ENCODE measurements around the gene PPP5C. TPM values are rescaled to one million over a fixed set of nuclear protein-coding genes. Genes with fewer than 3 reads are reported as not detected.

Gene PPP5C
- total RNA-seq, 2 experiments from 2014 or later, result 123 to 132 TPM

DNA sequence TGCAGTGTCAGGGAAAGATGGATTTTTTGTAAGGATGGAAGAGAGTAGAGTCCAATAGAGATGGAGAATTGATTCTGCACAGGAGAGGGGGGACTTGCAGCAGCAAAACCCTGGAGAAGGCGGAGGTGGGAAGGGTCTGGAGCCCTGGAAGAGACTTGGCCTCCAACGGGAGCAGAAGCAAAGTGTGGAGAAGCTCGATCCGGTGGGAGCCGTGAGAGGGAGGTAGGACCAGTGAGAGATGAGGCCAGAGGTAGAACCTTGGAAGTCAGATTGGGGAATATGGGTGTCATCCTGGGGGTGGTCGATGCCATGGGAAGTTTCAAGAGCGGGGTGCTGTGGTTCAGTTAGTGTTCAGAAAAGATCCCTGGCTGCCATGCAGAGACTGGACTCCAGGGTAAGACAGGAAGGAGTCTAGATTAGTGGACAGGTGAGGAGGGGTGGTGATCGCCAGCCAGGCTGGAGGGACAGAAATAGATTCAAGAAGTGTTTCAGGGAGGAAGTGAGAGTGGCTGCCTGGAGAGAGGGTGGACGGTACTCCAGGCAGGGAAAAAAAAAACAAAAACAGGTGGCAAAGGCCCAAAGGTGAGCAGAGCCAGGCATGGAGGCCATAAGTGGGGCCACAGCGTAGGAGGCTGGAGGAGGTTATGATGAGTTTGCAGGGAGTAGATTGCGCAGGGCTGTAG lies 2.6 kb downstream of the PPP5C start:
- Mint-ChIP-seq H3K4me3 (peak overlapping the region; percentile 94), H3K4me1 (peaks cover 38% of the 10 kb centered on the region), H3K27me3 (no peaks in the 10 kb centered on the region), H3K36me3 (peaks cover 41% of the 10 kb centered on the region), H3K27ac (peak overlapping the region; percentile 93), H3K9me3 (no peaks in the 10 kb centered on the region)
- no peak for DNase-seq

DNA sequence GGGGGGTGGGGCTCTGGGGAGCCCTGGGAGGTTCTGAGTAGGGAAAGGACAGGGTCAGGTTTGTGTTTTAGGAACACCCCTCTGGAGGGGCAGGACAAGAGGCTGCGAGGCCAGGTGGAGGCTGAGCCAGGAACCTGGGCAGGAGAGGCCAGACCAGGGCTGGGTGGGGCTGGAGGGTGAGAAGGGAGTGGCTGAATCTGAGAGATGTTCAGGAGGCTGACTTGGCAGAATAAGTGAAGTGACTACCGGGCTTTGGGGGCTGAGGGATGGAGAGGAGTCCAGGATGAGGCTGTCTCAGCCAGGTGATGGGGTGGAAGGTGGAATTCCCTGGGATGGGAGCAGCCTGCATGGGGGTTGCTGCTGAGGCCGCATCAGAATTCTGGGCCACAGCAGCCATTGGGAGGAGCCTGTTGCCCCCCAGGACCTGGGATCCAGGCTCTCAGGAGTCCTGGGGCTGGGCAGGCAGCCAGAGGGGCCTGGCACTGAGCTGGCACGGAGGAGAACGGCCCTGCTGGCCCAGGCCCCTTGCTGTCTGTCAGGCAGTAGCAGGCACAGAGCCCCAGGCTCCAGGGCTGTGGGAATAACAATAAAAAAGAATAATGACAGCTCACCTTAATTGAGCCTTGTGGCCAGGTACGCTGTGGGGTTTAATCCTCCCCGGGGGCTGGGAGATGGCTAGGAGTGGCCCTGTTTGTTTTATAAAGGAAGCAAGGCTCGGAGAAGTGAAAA lies 3.3 kb downstream of the PPP5C start:
- H3K9me3 Mint-ChIP-seq, result no peaks in the 10 kb centered on the region
- H3K27ac Mint-ChIP-seq, result peak overlapping the region; percentile 93
- peaks cover 42% of the 10 kb centered on the region for H3K4me1 Mint-ChIP-seq
- no peaks in the 10 kb centered on the region for H3K27me3 Mint-ChIP-seq
- H3K36me3 Mint-ChIP-seq, result peaks cover 45% of the 10 kb centered on the region
- no peak for DNase-seq
- peak overlapping the region; percentile 94 for H3K4me3 Mint-ChIP-seq

DNA sequence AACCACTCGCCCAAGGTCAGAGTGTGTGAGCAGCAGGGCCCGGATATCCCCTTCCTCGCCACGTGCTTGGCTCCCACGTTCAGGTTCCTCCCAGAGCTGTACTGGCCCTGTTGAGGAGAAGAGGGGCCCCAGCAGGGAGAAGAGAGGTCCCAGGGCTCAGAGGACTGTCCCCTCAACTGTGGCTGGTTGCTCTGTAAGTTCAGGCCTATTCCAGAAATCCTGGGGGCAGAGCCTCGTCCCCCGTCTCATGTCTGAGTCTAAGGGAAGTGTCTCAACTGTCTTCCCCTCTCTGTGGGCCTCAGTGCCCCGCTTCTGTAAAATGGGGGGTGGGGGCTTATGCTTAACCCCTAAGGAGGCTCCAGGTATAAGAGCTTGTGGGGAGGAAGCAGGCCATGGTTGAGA lies 3.9 kb downstream of the PPP5C start:
- peak overlapping the region; percentile 94 for H3K4me3 Mint-ChIP-seq
- H3K27me3 Mint-ChIP-seq, result no peaks in the 10 kb centered on the region
- H3K9me3 Mint-ChIP-seq, result no peaks in the 10 kb centered on the region
- peaks cover 47% of the 10 kb centered on the region for H3K4me1 Mint-ChIP-seq
- peak; percentile 30 for DNase-seq
- H3K27ac Mint-ChIP-seq, result peak overlapping the region; percentile 93
- peaks cover 51% of the 10 kb centered on the region for H3K36me3 Mint-ChIP-seq

DNA sequence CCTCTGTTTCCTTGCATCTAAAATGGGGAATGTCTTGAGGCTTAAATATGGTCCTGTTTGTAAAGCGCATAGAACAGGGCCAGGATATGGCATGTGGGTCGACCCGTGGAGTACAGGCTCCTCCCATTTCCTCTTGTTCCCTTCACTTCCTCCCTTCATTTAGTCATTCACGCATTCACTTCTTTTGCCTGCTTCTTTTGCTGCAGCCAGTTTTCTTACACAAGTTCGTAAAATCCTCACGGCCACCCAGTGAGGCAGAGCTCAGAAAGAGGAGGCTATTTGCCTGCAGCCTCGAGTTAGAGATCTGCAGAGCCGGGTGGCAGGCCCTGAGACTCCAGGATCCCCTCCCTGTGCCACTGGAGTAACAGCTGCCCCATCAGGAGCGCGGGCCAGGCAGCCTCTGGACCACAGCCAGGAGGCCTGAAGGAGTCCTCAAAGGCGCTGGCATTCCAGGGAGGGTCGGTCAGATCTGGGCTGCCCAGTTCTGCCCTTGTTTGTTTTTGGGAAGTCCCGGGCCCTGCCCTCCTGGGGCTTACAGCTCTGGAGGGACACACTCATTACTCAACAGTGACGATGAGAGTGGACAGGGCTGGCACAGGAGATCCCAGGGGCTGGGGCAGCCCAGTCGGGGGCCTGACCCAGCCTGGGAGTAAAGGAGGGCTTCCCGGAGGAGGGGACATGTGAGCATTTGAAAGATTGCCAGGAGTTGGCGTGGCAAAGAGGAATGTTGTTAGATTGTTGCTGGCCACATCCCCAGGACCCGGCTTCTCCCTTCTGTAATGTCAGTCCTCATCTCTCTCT lies 4.6 kb downstream of the PPP5C start:
- no peak for DNase-seq
- peaks cover 49% of the 10 kb centered on the region for H3K4me1 Mint-ChIP-seq
- H3K9me3 Mint-ChIP-seq, result no peaks in the 10 kb centered on the region
- no peaks in the 10 kb centered on the region for H3K27me3 Mint-ChIP-seq
- H3K36me3 Mint-ChIP-seq, result peaks cover 53% of the 10 kb centered on the region
- peak overlapping the region; percentile 93 for H3K27ac Mint-ChIP-seq
- peak overlapping the region; percentile 94 for H3K4me3 Mint-ChIP-seq

DNA sequence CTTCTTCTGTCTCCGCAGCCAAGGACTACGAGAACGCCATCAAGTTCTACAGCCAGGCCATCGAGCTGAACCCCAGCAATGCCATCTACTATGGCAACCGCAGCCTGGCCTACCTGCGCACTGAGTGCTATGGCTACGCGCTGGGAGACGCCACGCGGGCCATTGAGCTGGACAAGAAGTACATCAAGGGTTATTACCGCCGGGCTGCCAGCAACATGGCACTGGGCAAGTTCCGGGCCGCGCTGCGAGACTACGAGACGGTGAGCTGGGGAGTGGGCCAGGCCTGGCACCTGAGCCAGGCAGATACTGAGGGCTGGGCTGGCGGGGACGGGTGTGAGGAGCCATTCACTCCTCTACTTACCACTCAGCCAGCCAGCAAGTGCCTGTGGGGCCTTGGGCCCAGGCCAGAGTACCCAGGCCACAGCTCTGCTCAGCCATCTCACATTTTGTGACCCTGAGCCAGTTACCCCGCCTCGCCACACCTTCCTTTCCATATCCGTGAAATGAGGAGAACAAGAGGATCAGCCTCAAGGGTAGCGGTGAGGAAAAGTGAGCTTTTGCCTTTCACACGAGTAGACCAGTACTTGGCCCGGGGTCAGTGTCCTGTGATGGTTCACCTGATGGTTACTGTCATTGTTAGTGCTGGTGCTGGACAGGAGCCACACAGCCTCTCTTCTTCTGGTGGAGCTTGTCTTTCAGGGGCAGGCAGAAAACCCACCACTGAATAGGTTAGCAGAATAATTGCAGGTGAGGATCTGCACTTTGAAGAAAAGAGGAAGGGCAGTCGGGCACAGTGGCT lies 7.0 kb downstream of the PPP5C start:
- Mint-ChIP-seq H3K36me3 (peaks cover 44% of the 10 kb centered on the region), H3K4me1 (peaks cover 48% of the 10 kb centered on the region)

DNA sequence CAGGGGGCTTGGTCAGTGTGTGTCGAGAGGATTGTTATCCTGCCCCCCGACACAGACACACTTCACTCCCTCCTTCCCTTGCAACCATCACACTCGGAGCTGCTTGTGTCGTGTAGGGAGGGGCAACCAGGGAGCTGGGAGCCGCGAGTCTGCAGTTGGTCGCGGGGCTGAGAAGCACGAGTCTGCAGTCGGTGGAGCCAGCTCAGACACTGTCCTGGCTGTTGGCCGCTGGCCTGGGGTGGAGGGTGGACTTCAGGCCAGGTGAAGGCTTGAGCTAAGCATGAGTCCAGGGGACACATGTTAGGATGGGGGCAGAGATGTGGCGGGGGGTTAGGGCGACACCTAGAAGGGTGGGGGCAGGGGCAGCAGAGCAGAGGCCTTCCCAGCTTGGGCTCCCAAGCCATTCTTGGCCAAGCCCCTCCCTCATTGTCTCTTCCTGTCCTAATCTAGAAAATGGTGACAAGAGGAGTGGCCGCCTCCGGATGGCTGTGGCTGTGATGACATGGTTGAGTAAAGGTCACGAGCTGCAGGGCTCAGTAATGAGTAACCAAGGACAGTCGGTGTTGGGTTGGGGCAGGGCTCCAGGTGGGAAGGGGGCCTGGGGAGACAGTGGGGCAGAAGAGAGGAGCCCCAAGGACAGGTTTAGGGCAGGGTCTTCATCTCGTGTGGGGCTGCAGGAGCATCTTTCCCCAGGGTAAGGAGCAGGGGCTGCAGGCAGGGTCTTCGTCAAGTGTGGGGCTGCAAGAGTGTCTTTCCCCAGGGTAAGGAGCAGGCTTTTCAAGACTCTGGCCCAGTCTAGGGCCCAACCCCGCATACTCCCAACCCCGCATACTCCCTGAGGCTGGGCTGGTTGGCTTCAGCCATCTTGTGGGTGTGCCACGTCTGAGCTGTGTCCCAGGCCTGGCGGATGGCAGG lies 8.6 kb downstream of the PPP5C start:
- peaks cover 31% of the 10 kb centered on the region for H3K36me3 Mint-ChIP-seq

More for the DNA sequence above, 7.0 kb downstream of the PPP5C start:
- Mint-ChIP-seq H3K4me3 (no peak overlapping the region), H3K27me3 (no peaks in the 10 kb centered on the region), H3K9me3 (no peaks in the 10 kb centered on the region), H3K27ac (no peak overlapping the region)
- no peak for DNase-seq

DNA sequence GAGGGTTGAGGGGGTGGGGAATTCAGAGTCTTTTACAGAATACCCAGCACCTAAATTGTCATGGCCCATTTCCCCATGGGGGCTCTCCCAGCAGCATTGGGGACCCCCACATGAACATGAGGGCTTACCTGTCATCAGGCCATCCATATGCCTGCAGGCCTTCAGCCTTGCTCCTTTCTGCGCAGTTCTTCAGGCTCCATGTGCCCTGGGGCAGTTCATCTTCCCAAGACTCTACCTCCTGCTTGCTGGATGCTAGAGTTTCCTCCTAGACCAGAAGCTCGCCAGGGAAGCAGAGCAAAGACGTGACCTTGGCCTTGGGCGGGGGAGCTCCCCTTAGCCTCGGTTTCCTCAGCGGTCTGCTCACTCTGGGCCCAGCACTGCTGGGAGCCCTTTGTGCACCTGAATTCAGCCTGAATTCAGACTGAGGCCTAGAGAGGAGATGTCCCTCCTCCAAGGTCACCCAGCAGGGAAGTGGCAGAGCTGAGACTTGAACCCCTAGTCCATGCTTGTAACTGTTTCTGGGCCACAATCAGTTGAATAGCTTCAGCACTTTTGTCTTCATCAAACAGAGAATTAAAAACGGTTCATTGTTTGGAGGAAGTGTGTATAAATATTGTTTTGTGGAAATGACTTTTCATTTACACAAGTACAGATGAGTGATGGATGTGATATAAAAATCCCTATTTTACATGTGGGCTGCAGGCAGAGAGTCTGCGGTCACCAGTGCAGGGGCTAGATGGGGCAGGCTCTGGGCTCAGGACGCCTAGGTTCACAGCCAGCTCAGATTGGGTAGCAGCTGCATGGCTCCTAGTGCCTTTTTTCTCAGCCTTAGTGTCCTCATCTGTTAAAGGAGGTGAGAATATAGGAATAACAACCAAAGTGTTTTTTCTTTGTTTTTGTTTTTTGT lies 9.5 kb downstream of the PPP5C start:
- no peaks in the 10 kb centered on the region for H3K27me3 Mint-ChIP-seq
- no peak overlapping the region for H3K27ac Mint-ChIP-seq
- peaks cover 30% of the 10 kb centered on the region for H3K36me3 Mint-ChIP-seq
- no peak for DNase-seq
- no peak overlapping the region for H3K4me3 Mint-ChIP-seq
- H3K9me3 Mint-ChIP-seq, result no peaks in the 10 kb centered on the region
- H3K4me1 Mint-ChIP-seq, result peaks cover 39% of the 10 kb centered on the region

More for the DNA sequence above, 8.6 kb downstream of the PPP5C start:
- Mint-ChIP-seq H3K4me3 (no peak overlapping the region), H3K27me3 (no peaks in the 10 kb centered on the region), H3K4me1 (peaks cover 41% of the 10 kb centered on the region), H3K9me3 (no peaks in the 10 kb centered on the region), H3K27ac (peak overlapping the region; percentile 51)
- peak; percentile 40 for DNase-seq

DNA sequence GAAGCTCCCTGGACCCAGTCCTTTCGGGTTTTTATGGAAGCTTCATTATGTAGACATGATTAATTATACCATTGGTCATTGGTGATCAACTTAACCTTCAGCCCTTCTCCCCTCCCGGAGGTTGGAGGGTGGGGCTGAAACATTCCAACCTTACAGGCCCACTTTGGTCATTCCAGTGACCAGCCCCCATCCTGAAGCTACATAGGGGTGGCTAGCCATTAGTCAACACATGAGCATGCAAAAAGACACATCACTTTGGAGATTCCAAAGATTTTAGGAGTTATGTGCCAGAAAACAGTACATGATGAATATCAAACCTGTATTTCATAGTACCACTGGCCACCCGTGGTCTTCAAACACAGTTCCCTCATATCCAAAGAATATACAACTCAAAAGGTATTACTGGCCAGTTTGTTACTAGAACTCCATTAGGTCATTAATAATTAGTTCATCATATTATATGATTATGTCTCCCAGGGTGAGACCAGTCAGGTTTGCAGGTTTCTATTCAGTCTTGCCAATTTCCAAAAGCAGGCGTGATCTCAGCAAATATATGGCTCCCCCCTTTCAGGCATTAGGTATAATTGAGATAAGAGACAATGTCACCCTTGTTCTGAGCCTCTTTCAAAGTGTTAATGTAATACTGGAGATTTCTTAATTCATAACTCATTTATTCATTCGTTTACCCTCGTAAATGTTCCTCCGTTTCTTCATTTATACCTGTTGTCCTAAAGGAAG lies 11.1 kb downstream of the PPP5C start:
- Mint-ChIP-seq H3K36me3 (peaks cover 29% of the 10 kb centered on the region), H3K4me1 (peaks cover 43% of the 10 kb centered on the region), H3K4me3 (no peak overlapping the region), H3K27me3 (no peaks in the 10 kb centered on the region), H3K9me3 (no peaks in the 10 kb centered on the region), H3K27ac (no peak overlapping the region)
- no peak for DNase-seq

DNA sequence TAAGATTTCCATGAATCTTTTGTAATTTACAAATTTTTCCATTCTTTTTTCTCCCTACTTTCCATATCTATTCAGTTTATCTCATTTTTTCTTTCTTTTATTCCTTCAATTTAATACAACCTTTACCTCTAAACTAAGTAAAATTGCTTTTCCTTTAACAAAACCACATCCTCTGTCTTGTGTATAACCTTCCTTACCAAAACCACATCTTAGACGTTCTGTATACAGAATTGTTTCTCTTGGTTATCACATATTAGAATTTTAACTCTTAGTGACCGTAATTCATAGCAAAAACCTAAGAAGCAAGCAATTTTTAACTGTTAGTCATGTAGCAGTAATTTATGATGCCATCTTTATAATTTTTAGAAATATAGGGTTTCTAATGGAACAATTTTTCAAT lies 15.0 kb downstream of the PPP5C start:
- Mint-ChIP-seq H3K4me3 (no peak overlapping the region), H3K27me3 (no peaks in the 10 kb centered on the region), H3K36me3 (peaks cover 23% of the 10 kb centered on the region), H3K4me1 (peaks cover 36% of the 10 kb centered on the region), H3K27ac (peak overlapping the region; percentile 47), H3K9me3 (no peaks in the 10 kb centered on the region)
- no peak for DNase-seq

DNA sequence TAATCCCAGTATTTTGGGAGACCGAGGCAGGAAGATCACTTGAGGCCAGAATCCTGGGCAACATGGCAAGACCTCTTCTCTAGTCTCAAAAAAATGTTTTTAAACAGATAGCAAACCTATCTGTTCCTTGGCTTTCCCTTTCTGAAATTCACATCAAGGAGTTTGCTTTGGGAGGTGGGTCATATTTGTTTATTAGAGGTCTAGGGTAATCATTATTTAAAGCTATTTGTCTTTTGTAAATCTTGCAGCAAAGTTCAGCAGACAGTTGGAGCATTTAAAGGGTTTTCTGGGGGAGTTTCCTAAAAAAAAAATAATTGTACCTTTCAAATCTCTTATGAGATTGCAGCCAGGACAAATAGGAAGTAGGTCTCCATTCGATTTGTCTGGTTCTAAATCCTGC lies 17.5 kb downstream of the PPP5C start:
- H3K4me3 Mint-ChIP-seq, result no peak overlapping the region
- H3K27ac Mint-ChIP-seq, result no peak overlapping the region
- H3K36me3 Mint-ChIP-seq, result peaks cover 16% of the 10 kb centered on the region
- no peaks in the 10 kb centered on the region for H3K9me3 Mint-ChIP-seq
- H3K4me1 Mint-ChIP-seq, result peaks cover 29% of the 10 kb centered on the region
- no peak for DNase-seq
- no peaks in the 10 kb centered on the region for H3K27me3 Mint-ChIP-seq

DNA sequence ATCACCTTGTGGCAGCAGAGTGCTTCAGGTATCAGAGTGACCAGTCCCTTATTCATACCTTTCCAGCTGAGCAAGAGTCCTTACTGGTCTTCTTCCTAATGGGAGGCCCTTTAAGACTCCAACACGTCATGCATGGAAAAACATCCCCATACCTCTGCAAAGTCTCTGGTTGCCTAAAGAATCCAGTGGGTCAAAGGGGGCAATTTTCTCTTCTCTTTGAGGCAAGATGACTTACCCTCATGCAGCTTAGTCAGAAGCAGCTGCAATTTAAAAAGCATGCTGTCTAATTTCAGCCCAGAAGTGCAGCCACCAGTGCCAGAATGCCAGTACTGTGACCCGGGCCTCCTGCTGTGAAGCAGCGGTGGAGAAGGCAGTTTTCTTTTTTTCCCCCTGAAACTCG lies 18.7 kb downstream of the PPP5C start:
- Mint-ChIP-seq H3K36me3 (peaks cover 15% of the 10 kb centered on the region), H3K27me3 (no peaks in the 10 kb centered on the region), H3K27ac (no peak overlapping the region), H3K9me3 (no peaks in the 10 kb centered on the region), H3K4me3 (no peak overlapping the region), H3K4me1 (peaks cover 24% of the 10 kb centered on the region)
- no peak for DNase-seq

DNA sequence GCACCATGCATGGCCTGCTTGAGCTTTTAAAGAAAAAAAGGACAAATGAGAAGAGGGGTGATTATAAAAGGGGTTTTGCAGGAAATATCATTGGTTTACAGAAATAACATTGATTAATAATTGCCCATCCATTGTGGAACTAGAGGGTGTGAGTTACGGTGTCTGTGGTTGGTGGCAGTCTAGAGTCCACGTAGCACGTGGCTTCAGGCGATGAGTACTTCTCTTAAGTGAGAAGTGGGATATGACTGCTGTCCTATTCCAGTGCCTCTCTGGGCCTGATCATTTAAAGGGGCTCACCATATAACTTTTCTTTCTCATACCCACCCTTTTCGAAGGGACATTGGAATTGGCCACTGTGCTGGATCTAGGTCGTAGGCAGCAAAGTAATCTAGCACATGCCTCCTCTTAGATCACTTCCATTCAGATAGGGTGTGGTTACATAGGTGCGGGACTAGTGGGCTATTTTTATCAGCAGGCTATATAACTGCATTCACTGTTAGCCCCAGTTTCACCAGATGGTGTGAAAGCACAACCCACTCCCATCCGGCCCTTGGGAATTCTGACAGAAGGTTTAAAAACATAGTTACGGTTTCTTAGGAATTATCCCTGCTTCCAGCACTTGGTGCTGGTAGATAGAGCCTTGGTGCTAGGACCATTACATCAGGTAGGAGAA lies 19.9 kb downstream of the PPP5C start:
- Mint-ChIP-seq H3K27ac (no peak overlapping the region), H3K36me3 (peaks cover 10% of the 10 kb centered on the region), H3K9me3 (no peaks in the 10 kb centered on the region), H3K4me1 (peaks cover 28% of the 10 kb centered on the region), H3K4me3 (no peak overlapping the region), H3K27me3 (no peaks in the 10 kb centered on the region)
- DNase-seq, result no peak
